ENCODE results near the gene SEL1L3. TPM values are rescaled to one million over a fixed set of nuclear protein-coding genes. Genes with fewer than 3 reads are reported as not detected.

The SEL1L3 gene
- total and polyA plus RNA-seq, 12 donors, result 1.7 to 23.7 (median 4.9) TPM

- TF ChIP-seq CTCF (IDR thresholded peaks at IDR 0.05), result no peak
- TF ChIP-seq POLR2A (IDR thresholded peaks at IDR 0.05), result no peak
- no peak for DNase-seq
- intact Hi-C loops (cut with DNase I), result no loop called here
- 82 to 90% (median 88%) methylated on average over 4 of the region's 4 CpGs for WGBS, 4 donors
- Histone ChIP-seq H3K4me1 (replicated peaks in 1 of 2) (no peaks in the 10 kb centered on the region), H3K36me3 (replicated peaks in 1 of 2) (no peaks in the 10 kb centered on the region), H3K4me3 (no peak overlapping the region), H3K27ac (no peak overlapping the region), H3K9me3 (replicated peaks in 1 of 3) (no peaks in the 10 kb centered on the region), H3K27me3 (no peaks in the 10 kb centered on the region)
These were observed 17.7 kb downstream of the SEL1L3 start for GRCh38 chr4:25844961-25845712.

- Histone ChIP-seq H3K9me3 (replicated peaks in 1 of 3) (no peaks in the 10 kb centered on the region), H3K4me3 (no peak overlapping the region), H3K27ac (no peak overlapping the region), H3K36me3 (replicated peaks in 1 of 2) (no peaks in the 10 kb centered on the region), H3K27me3 (no peaks in the 10 kb centered on the region), H3K4me1 (replicated peaks in 1 of 2) (no peaks in the 10 kb centered on the region)
- no peak for DNase-seq
- intact Hi-C loops (cut with DNase I), result no loop called here
- TF ChIP-seq CTCF (IDR thresholded peaks at IDR 0.05) (no peak), POLR2A (IDR thresholded peaks at IDR 0.05) (no peak)
- WGBS, 4 donors, result 67 to 77% (median 74%) methylated on average over 21 to 22 of the region's 22 CpGs
These were observed 19.3 kb downstream of the SEL1L3 start for GRCh38 chr4:25843340-25844097.

- Histone ChIP-seq H3K36me3 (replicated peaks in 1 of 2) (no peaks in the 10 kb centered on the region), H3K27me3 (no peaks in the 10 kb centered on the region), H3K9me3 (replicated peaks in 1 of 3) (no peaks in the 10 kb centered on the region), H3K4me3 (no peak overlapping the region), H3K27ac (no peak overlapping the region), H3K4me1 (replicated peaks in 1 of 2) (no peaks in the 10 kb centered on the region)
- WGBS, 4 donors, result 60 to 62% (median 61%) methylated on average over 5 of the region's 5 CpGs
- intact Hi-C loops (cut with DNase I), result no loop called here
- DNase-seq, result no peak
- TF ChIP-seq POLR2A (IDR thresholded peaks at IDR 0.05) (no peak), CTCF (IDR thresholded peaks at IDR 0.05) (no peak)
These were observed 20.5 kb downstream of the SEL1L3 start for GRCh38 chr4:25842229-25842845.

GRCh38 chr4:25839687-25840086, 23.1 kb downstream of the SEL1L3 start:
- Histone ChIP-seq H3K9me3 (replicated peaks in 1 of 3) (no peaks in the 10 kb centered on the region), H3K27ac (no peak overlapping the region), H3K4me1 (replicated peaks in 1 of 2) (no peaks in the 10 kb centered on the region), H3K36me3 (replicated peaks in 1 of 2) (no peaks in the 10 kb centered on the region), H3K27me3 (no peaks in the 10 kb centered on the region), H3K4me3 (no peak overlapping the region)
- no peak for DNase-seq
- 87 to 90% (median 88%) methylated on average over 12 of the region's 12 CpGs for WGBS, 4 donors
- TF ChIP-seq CTCF (IDR thresholded peaks at IDR 0.05) (no peak), POLR2A (IDR thresholded peaks at IDR 0.05) (no peak)
- intact Hi-C loops (cut with DNase I), result no loop called here
